ENCODE measurements around the gene LAGE3.

Gene LAGE3

DNA sequence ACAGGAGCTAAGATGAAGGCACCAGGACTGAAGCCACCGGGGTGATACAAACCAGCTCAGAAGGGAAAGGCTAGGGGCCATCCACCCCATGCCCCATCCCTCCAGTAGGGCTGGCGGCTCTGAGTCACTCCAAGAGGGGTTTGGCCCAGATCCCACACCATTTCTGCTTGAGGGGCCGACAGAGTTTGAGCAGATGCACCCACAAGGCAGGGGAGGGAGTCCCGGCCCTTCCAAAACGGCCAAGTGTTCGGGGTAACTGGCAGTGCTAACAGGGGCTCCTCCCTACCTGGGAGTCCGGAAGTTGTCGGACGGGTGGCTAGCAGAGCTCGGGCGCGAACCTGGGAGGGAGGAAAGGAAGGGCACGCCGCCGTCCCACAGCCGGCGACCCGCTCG, 10.9 kb upstream of the LAGE3 start:
- DNase-seq (ENCODE audit: low read depth): peak; percentile 58
- peak overlapping the region; percentile 63 for H3K4me3 ChIP-seq (ENCODE audit: low read depth, low read length)
- no peak for TF ChIP-seq MYC (IDR thresholded peaks at IDR 0.05; ENCODE audit: low read depth, low read length)
- no peak for TF ChIP-seq POLR2A (IDR thresholded peaks at IDR 0.05; ENCODE audit: extremely low read depth, insufficient read length)
- TF ChIP-seq, protein P1, sequence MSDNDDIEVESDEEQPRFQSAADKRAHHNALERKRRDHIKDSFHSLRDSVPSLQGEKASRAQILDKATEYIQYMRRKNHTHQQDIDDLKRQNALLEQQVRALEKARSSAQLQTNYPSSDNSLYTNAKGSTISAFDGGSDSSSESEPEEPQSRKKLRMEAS (IDR thresholded peaks at IDR 0.05; ENCODE audit: low read depth, low read length): no peak
- TF ChIP-seq, protein P2, sequence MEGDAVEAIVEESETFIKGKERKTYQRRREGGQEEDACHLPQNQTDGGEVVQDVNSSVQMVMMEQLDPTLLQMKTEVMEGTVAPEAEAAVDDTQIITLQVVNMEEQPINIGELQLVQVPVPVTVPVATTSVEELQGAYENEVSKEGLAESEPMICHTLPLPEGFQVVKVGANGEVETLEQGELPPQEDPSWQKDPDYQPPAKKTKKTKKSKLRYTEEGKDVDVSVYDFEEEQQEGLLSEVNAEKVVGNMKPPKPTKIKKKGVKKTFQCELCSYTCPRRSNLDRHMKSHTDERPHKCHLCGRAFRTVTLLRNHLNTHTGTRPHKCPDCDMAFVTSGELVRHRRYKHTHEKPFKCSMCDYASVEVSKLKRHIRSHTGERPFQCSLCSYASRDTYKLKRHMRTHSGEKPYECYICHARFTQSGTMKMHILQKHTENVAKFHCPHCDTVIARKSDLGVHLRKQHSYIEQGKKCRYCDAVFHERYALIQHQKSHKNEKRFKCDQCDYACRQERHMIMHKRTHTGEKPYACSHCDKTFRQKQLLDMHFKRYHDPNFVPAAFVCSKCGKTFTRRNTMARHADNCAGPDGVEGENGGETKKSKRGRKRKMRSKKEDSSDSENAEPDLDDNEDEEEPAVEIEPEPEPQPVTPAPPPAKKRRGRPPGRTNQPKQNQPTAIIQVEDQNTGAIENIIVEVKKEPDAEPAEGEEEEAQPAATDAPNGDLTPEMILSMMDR (IDR thresholded peaks at IDR 0.05; ENCODE audit: low read depth, low read length): no peak

DNA sequence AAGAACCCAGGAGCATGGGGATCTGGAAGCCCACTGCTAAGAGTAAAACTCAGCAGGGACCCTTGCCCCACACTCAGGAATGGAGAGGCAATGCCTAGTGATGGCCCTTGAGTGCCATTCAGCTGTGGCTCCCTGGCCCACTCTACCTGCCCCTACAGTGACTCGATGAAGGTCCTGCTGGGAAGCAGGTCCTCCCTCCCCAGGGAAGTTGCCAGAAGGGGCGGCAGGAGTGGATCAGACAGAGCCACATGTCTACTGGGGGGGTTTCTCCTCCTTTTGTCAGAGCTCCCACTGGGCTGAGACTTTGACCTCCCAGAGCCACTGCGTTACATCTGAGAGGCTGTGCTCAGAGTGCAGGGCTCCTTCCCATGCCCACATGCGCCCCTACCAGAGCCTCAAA, 10.1 kb upstream of the LAGE3 start:
- DNase-seq (ENCODE audit: low read depth): no peak
- TF ChIP-seq, protein P1 (IDR thresholded peaks at IDR 0.05; ENCODE audit: low read depth, low read length): no peak
- TF ChIP-seq POLR2A (IDR thresholded peaks at IDR 0.05; ENCODE audit: extremely low read depth, insufficient read length) (no peak), MYC (IDR thresholded peaks at IDR 0.05; ENCODE audit: low read depth, low read length) (no peak)
- TF ChIP-seq, protein P2 (IDR thresholded peaks at IDR 0.05; ENCODE audit: low read depth, low read length): no peak
- no peak overlapping the region for H3K4me3 ChIP-seq (ENCODE audit: low read depth, low read length)

DNA sequence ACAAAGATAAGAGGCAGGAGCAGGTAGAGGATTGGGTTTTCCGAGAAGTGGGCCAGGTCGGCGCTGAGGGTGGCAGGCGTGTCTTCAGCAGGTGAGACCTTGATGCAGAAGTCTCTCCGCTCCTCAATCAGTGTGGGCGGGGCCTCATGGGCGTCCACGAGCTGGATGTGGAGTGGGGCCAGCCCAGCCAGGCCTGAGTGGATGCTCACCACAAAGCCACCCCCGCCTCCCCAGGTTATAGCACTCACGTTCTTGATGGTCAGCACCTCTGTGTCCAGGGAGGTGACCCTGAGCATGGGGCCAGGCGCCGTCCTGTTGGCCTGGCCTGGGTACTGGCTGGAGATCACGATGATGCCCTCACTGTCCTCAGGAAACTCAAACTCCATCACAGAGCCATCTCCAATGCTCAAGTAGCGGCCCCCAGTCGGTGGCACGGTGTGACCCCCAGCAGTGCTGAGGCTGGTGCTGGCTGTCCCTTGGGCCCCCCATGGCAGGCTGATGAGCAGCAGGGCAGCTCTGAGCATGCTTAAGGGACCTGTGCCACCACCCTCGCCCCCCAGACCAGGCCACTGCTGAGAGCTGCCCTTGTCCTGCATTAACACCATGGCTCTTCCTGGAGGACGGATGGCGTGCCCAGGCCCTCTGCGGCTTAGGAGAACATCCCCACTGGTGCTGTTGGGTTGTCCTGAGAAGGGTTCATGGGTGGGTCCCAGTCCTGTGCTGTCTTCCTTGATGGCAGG, 9.4 kb upstream of the LAGE3 start:
- no peak overlapping the region for H3K4me3 ChIP-seq (ENCODE audit: low read depth, low read length)
- TF ChIP-seq POLR2A (IDR thresholded peaks at IDR 0.05; ENCODE audit: extremely low read depth, insufficient read length) (no peak), MYC (IDR thresholded peaks at IDR 0.05; ENCODE audit: low read depth, low read length) (no peak)
- TF ChIP-seq, protein P2 (IDR thresholded peaks at IDR 0.05; ENCODE audit: low read depth, low read length): no peak
- TF ChIP-seq, protein P1 (IDR thresholded peaks at IDR 0.05; ENCODE audit: low read depth, low read length): no peak
- no peak for DNase-seq (ENCODE audit: low read depth)

DNA sequence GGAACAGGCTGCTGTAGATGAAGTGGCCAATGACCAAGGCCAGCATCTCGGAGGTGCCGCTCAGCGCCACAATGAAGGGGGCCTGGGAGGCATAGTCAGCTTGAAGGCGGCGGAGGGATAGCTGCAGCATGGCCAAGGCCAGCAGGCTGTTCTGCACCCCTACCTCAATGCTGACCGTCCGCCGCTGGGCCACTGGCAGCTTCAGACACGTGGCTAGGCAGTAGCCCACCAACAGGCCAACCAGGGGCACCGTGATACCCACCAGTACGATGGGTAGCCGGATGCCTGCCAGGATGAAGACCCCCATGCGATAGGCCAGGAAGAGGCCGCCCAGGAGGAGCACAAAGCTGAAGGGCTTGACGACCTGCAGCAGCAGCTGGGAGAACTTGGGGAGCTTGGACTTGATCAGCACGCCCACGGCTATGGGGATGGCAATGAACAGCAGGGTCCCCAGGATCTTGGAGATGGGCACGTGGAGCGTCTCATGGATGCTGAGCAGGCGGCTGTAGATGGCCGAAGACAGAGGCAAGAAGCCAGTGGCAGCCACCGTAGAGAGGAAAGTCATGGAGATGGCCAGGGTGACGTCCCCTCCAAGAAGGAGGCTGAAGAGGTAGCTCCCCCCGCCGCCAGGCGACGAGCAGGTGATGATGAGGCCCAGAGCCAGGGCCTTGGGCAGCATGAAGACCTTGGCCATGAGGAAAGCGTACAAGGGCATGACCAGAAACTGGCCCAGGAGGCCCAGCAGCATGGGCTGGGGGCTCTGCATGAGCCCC, 8.6 kb upstream of the LAGE3 start:
- H3K4me3 ChIP-seq (ENCODE audit: low read depth, low read length): no peak overlapping the region
- TF ChIP-seq MYC (IDR thresholded peaks at IDR 0.05; ENCODE audit: low read depth, low read length) (no peak), POLR2A (IDR thresholded peaks at IDR 0.05; ENCODE audit: extremely low read depth, insufficient read length) (no peak)
- TF ChIP-seq, protein P1 (IDR thresholded peaks at IDR 0.05; ENCODE audit: low read depth, low read length): no peak
- TF ChIP-seq, protein P2 (IDR thresholded peaks at IDR 0.05; ENCODE audit: low read depth, low read length): no peak
- DNase-seq (ENCODE audit: low read depth): no peak

DNA sequence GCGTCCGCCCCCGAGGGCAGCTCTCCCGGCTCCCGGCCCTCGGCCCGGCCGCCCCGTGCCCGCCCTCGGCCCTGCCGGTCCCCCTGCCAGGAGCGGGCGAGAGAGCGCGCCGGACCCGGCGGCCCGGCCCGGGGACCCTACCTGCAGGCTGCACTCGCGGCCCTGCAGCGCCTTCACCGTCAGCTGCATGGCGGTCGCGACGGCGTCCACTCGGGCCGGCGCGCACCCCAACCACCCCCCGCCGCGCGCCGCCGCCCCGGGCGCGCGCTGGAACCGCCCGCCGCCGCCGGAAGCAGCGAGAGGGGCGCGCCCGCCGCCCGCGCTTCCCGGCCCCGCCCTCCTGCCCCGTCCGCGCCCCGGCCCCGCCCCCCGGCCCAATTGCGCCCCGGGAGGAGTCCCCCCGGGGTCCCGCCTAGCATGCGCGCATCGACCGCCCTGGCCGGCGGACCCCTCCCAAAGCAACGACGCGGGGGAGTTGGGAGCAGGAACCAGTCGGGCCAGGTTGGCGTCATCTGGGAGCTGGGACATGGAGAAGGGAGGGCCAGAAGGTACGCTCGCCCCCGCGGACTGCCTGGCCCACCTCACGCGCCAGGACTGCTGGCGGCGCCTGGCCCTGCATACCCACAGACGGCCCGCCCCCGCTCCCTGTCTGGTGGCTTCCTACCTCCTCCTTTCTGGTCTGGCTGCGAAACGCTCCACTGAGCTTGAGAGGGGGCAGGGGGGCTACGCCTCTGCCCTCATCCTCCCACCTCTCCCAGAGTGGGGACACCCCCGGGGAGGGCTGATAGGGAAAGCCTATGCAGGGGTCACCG, 7.5 kb upstream of the LAGE3 start, which contains the start of gene UBL4A:
TSS of gene UBL4A (minus strand) at position 220 of the 812 bp plus-strand sequence. CDS start at position 189, 31 bp downstream.
- peak within 1 kb of the TSS; percentile 70 for H3K4me3 ChIP-seq (ENCODE audit: low read depth, low read length)
- DNase-seq (ENCODE audit: low read depth): peak; percentile 75

More for the DNA sequence above, 7.5 kb upstream of the LAGE3 start, which contains the start of gene UBL4A:
- no peak for TF ChIP-seq MYC (IDR thresholded peaks at IDR 0.05; ENCODE audit: low read depth, low read length)
- peak; percentile 45 for TF ChIP-seq POLR2A (IDR thresholded peaks at IDR 0.05; ENCODE audit: extremely low read depth, insufficient read length)
- TF ChIP-seq, protein P1 (IDR thresholded peaks at IDR 0.05; ENCODE audit: low read depth, low read length): no peak
- TF ChIP-seq, protein P2 (IDR thresholded peaks at IDR 0.05; ENCODE audit: low read depth, low read length): no peak

Measured in NB4 (cell line).